ENCODE data around the gene GPLD1.
A peak's percentile ranks its signal among the peaks of the same experiment; 100 is the strongest.

- TF ChIP-seq CTCF (IDR thresholded peaks at IDR 0.05; ENCODE audit: low read depth, low read length, missing input control), result peak; percentile 65
- TF ChIP-seq REST (IDR thresholded peaks at IDR 0.05), result no peak
- TF ChIP-seq TAF1 (conservative IDR thresholded peaks at IDR 0.05), result no peak
- no peak for TF ChIP-seq HNF4A (conservative IDR thresholded peaks at IDR 0.05)
- TF ChIP-seq MAX (IDR thresholded peaks at IDR 0.05), result no peak
- no peak for TF ChIP-seq YY1 (IDR thresholded peaks at IDR 0.05)
- peak in 1 of 2 donors; percentile 39 for TF ChIP-seq RXRA (IDR thresholded peaks at IDR 0.05)
- no peak for TF ChIP-seq HNF4G (IDR thresholded peaks at IDR 0.05)
- TF ChIP-seq SP1 (IDR thresholded peaks at IDR 0.05), result no peak
- no peak for TF ChIP-seq ATF3 (IDR thresholded peaks at IDR 0.05)
- no peak for TF ChIP-seq ZBTB33 (IDR thresholded peaks at IDR 0.05)
- no peak for TF ChIP-seq EGR1 (IDR thresholded peaks at IDR 0.05; ENCODE audit: low read depth in 2 of 2)
- TF ChIP-seq RAD21 (IDR thresholded peaks at IDR 0.05), result peak; percentile 80 to 87
Measured at GRCh38 chr6:24520929-24521546, 31.7 kb upstream of the GPLD1 start.
